Pancreas (tissue), 10 donors: ENCODE data around the gene FARP2. TPM values are rescaled to one million over a fixed set of nuclear protein-coding genes. Genes with fewer than 3 reads are reported as not detected.

Source experiments
- ATAC-seq, 4 donors: fragments of 200-7000 bp; cut with Tn5 transposase; one replicate each; pipeline versions ENCODE4 v1.8.0 to v1.9.1; 2020; ENCODE audit warnings: mild to moderate bottlenecking in 4 of 4, moderate library complexity in 4 of 4
- DNase-seq, 6 donors: peaks; one replicate each; pipeline ENCODE4 v3.0.0-alpha.2; 2020
- FAIRE-seq: peaks from 2 replicates; lab custom pipeline; 2012; peaks lifted over from hg19 to GRCh38; lab: Jason Lieb, UNC
- H3K27ac ChIP-seq, 4 donors: fragments of 200-600 bp; sonication (generic); 1 replicate in 3 of 4; 2 replicates in 1 of 4; pipeline versions ENCODE4 v1.5.0 to v1.8.0; 2020
- H3K27me3 ChIP-seq, 4 donors: fragments of 200-600 bp; one replicate each; pipeline ENCODE4 v1.8.0; 2021
- H3K36me3 ChIP-seq, 3 donors: fragments of 200-600 bp; sonication (generic) in 1 of 3; one replicate each; pipeline versions ENCODE4 v1.5.0 to v1.8.0; 2020 to 2021
- H3K4me1 ChIP-seq, 3 donors: fragments of 200-600 bp; one replicate each; pipeline ENCODE4 v1.8.0; 2021
- H3K4me3 ChIP-seq, 4 donors: fragments of 200-600 bp; sonication (generic) in 2 of 4; one replicate each; pipeline versions ENCODE4 v1.5.0 to v1.8.0; 2020 to 2021
- H3K9me3 ChIP-seq, 4 donors: fragments of 200-600 bp; one replicate each; pipeline ENCODE4 v1.8.0; 2021
- WGBS, 2 donors: extraction: QIAGEN DNeasy Blood & Tissue Kit; methylation state at CpG; one replicate each; pipeline ENCODE4 v1.1.7; 2013; 5-methylcytosine and 5-hydroxymethylcytosine counted together
- intact Hi-C, 3 donors: fragments of 100-400 bp; cut with DNase I; formaldehyde crosslinking; loops; one replicate each; pipeline versions ENCODE4 v1.11.1 to v1.14.2; 2022
- polyA plus RNA-seq, 2 donors: library from polyadenylated mRNA; stranded (reverse); fragments of 200-250 nt; gene quantifications; one replicate each; pipeline ENCODE4 v1.2.3, GENCODE V29; 2013
- total RNA-seq, 6 donors: library from RNA; stranded (reverse); fragmentation: NEBNext Ultra II Directional in 4 of 6; extraction: Animal tissue kit (Norgen Biotek cat#: 25700) in 4 of 6; gene quantifications; one replicate each; pipeline versions ENCODE4 v1.2.1 to v1.2.4, GENCODE V29; 2021 to 2023
- TF ChIP-seq, protein P1 (sequence below), 4 donors: fragments of 200-600 bp; sonication (generic) in 3 of 4; IDR thresholded peaks; one replicate each; pipeline versions ENCODE4 v1.5.0 to v1.8.0; 2021; ENCODE audit warnings: antibody characterized with exemption in 4 of 4
- donor health status: healthy with polysubstance abuse.
- donor health status: DM: no; HTN: no; CAD: no; lungs with moderate emphysema.
- donor health status: DM: no; HTN: no; CAD: no.
- donor health status: control.
- donor health status: control.
- donor health status: Bipolar disorder and iron deficiency.
- donor health status: DM: yes; HTN: yes; CAD: no.
- donor health status: DM: no; HTN: no; CAD: no.
- donor health status: DM: no; HTN: no; CAD: no.
- donor health status: DM: yes; HTN: yes; CAD: no.

Gene FARP2
- total RNA-seq = 10 to 100 TPM; 16.9 to 44.9 (median 24.2) TPM
- polyA plus RNA-seq = 10 to 100 TPM; 26.2 to 35.3 TPM

- Histone ChIP-seq H3K9me3 (no peaks in the 10 kb centered on the region), H3K4me1 (peaks cover 13 to 37% (median 34%) of the 10 kb centered on the region in 3 donors), H3K36me3 (peaks cover 0 to 23% (median 2%) of the 10 kb centered on the region in 3 donors), H3K27ac (peak within 1 kb of the TSS; percentile 77 to 86 (median 82)), H3K27me3 (no peaks in the 10 kb centered on the region), H3K4me3 (peak within 1 kb of the TSS; percentile 69 to 84 (median 82))
- DNase-seq (peak; percentile 98 to 100 (median 100)), FAIRE-seq (no peak), ATAC-seq (peak; percentile 82 to 90 (median 86))
- TF ChIP-seq, protein P1, sequence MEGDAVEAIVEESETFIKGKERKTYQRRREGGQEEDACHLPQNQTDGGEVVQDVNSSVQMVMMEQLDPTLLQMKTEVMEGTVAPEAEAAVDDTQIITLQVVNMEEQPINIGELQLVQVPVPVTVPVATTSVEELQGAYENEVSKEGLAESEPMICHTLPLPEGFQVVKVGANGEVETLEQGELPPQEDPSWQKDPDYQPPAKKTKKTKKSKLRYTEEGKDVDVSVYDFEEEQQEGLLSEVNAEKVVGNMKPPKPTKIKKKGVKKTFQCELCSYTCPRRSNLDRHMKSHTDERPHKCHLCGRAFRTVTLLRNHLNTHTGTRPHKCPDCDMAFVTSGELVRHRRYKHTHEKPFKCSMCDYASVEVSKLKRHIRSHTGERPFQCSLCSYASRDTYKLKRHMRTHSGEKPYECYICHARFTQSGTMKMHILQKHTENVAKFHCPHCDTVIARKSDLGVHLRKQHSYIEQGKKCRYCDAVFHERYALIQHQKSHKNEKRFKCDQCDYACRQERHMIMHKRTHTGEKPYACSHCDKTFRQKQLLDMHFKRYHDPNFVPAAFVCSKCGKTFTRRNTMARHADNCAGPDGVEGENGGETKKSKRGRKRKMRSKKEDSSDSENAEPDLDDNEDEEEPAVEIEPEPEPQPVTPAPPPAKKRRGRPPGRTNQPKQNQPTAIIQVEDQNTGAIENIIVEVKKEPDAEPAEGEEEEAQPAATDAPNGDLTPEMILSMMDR (IDR thresholded peaks at IDR 0.05) = no peak
- intact Hi-C loops = loop anchor here in 1 of 3 donors (5.0 kb wide), 1 partner anchor 36 kb away; no protein-coding TSS in a partner anchor
- WGBS, 2 donors = 0% methylated on average over 80 to 101 of the region's 101 CpGs
These were observed at the start of gene FARP2 for GRCh38 chr2:241355983-241356870. FARP2 (plus strand) TSS chr2:241356285; CDS start chr2:241373108, 16,823 bp downstream.

GRCh38 chr2:241307055-241307454 is 49.0 kb upstream of the FARP2 start:
- H3K27me3 ChIP-seq = no peaks in the 10 kb centered on the region
- no peak for DNase-seq
- no peak for ATAC-seq
- H3K4me1 ChIP-seq = peaks cover 23 to 52% (median 34%) of the 10 kb centered on the region in 3 donors
- H3K36me3 ChIP-seq = no peaks in the 10 kb centered on the region
- WGBS, 2 donors = 59% methylated on average over 6 of the region's 6 CpGs
- no peak for FAIRE-seq
- TF ChIP-seq, protein P1 (IDR thresholded peaks at IDR 0.05) = no peak
- intact Hi-C loops = no loop called here
- H3K9me3 ChIP-seq = no peaks in the 10 kb centered on the region
- H3K4me3 ChIP-seq = no peak overlapping the region
- no peak overlapping the region for H3K27ac ChIP-seq

DNA sequence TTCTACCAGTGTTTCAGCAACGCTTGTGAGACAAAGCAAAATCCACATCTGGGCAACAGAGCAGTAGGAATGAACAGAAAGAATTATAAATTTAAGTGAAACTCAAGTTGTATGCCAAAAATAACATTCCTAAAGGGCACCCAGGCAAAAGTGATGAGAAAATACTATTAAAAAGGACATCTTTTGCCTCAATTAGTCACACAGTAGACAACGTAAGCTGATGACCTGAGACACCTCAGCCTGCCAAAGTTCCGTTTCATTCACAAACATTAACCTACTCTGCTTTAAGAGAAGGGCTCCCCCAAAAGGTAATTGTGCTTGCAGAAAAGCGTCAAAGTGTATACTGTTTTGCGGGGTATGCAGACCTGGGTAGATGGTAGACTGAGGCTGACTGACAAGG is 47.8 kb upstream of the FARP2 start:
- DNase-seq (no peak), FAIRE-seq (no peak), ATAC-seq (no peak)
- peaks cover 14 to 48% (median 22%) of the 10 kb centered on the region in 3 donors for H3K4me1 ChIP-seq
- no peaks in the 10 kb centered on the region for H3K36me3 ChIP-seq
- H3K27me3 ChIP-seq = no peaks in the 10 kb centered on the region
- H3K4me3 ChIP-seq = no peak overlapping the region
- no peaks in the 10 kb centered on the region for H3K9me3 ChIP-seq
- TF ChIP-seq, protein P1 (IDR thresholded peaks at IDR 0.05) = no peak
- WGBS, 2 donors = 72 to 75% methylated on average over 5 of the region's 5 CpGs
- H3K27ac ChIP-seq = peak overlapping the region in 1 of 4 donors; percentile 52
- intact Hi-C loops = no loop called here

DNA sequence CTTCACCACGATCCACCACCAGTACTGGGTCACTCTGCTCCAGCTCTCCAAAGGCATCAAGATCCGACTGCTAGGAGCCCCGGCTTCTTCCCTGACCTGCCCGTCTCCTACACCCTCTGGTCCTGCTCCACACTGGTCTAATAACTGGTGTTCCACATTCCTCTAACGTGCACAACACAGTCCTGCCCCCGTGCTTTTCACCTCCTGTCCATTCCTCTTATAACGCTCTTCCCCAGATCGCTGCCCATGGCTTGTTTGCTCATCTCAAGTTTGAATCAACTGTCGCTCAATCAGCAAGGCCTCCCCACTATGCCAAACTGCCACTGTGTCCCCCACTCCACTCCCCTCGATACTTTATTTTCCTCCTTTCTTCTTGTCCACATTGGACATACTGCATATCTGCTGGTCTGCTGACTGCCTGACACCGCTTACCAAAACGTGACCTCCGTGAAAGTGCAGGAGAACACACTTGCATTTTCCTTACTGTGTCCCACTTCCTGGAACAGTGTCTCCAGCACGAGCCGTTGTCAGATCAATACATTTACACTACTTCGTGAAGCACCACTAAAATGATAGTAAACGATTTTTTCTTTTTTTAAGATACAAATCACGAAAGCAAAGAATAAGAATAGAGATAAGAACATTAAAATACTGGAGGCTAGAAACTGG is 47.1 kb upstream of the FARP2 start:
- Histone ChIP-seq H3K9me3 (no peaks in the 10 kb centered on the region), H3K27me3 (no peaks in the 10 kb centered on the region), H3K36me3 (no peaks in the 10 kb centered on the region), H3K4me3 (peak overlapping the region in 1 of 4 donors; percentile 1), H3K4me1 (peaks cover 7 to 45% (median 15%) of the 10 kb centered on the region in 3 donors), H3K27ac (peak overlapping the region in 2 of 4 donors; percentile 52 to 62)
- FAIRE-seq = no peak
- intact Hi-C loops = no loop called here
- 37 to 41% methylated on average over 18 of the region's 18 CpGs for WGBS, 2 donors
- peak; percentile 49 to 72 (median 55) for ATAC-seq
- TF ChIP-seq, protein P1 (IDR thresholded peaks at IDR 0.05) = no peak
- no peak for DNase-seq
